Activated T-cell treated with anti-CD3 and anti-CD28 coated beads for 48 hours (primary cell): Measurements from ENCODE around the gene AIM2.

Experiments used
- DNase-seq: peaks from one replicate; pipeline ENCODE4 v3.0.0-alpha.2; 2020; ENCODE audit warnings: low read depth

Gene AIM2

GRCh38 chr1:159014851-159015250 is 61.7 kb downstream of the AIM2 start:
- no peak for DNase-seq

- DNase-seq, result no peak
Observed at GRCh38 chr1:159014003-159014571, 62.5 kb downstream of the AIM2 start.

GRCh38 chr1:159012495-159012894 is 64.1 kb downstream of the AIM2 start:
- peak; percentile 55 for DNase-seq
